IMR-90 (cell line): ENCODE data around the gene GABRB1. TPM values are rescaled to one million over a fixed set of nuclear protein-coding genes. Genes with fewer than 3 reads are reported as not detected.

Experiments
- ATAC-seq: fragments of 200-7000 bp; cut with Tn5 transposase; 2 replicates; pipeline ENCODE4 v1.9.1; 2020; ENCODE audit warnings: low read depth, mild to moderate bottlenecking, moderate library complexity
- BruUV-seq: library from RNA; stranded (reverse); fragments of 400-500 nt; replicated peaks from 2 replicates; lab custom pipeline; 2021; lab: Mats Ljungman, UMichigan
- CTCF ChIA-PET: fragments of 300-600 bp; formaldehyde crosslinking; extraction: SDS; loops from one replicate; lab custom pipeline; 2021; ENCODE audit warnings: antibody characterized with exemption; lab: Yijun Ruan, JAX
- POLR2A ChIA-PET: fragments of 300-600 bp; sonication (Branson Sonifier 250); formaldehyde crosslinking; loops from one replicate; lab custom pipeline; 2022; ENCODE audit warnings: antibody characterized with exemption; ENCODE audit not compliant: unreplicated experiment; lab: Charles Lee
- DNase-seq: peaks from one replicate; pipeline ENCODE4 v3.0.0; 2013
- H2AFZ ChIP-seq: replicated peaks from 2 replicates; pipeline ENCODE3; 2013; ENCODE audit warnings: low read length, mild to moderate bottlenecking; ENCODE audit not compliant: poor library complexity
- H2AK5ac ChIP-seq: 2 replicates; pipeline ENCODE4 v1.6.1; 2013; ENCODE audit warnings: low read depth, low read length, inconsistent platforms
- H2AK9ac ChIP-seq: replicated peaks from 2 replicates; pipeline ENCODE3; 2013; ENCODE audit warnings: mild to moderate bottlenecking, low read depth, low read length, moderate library complexity; ENCODE audit not compliant: poor library complexity
- H2BK120ac ChIP-seq: 2 replicates; pipeline ENCODE4 v1.6.1; 2013; ENCODE audit warnings: low read depth, low read length, inconsistent platforms
- H2BK15ac ChIP-seq: 3 replicates; pipeline ENCODE4 v1.6.1; 2013; ENCODE audit warnings: low read depth, low read length, inconsistent platforms
- H2BK20ac ChIP-seq: 2 replicates; pipeline ENCODE4 v1.6.1; 2013; ENCODE audit warnings: low read depth, mild to moderate bottlenecking, inconsistent platforms, low read length, moderate library complexity
- H2BK5ac ChIP-seq: 2 replicates; pipeline ENCODE4 v1.6.1; 2013; ENCODE audit warnings: mild to moderate bottlenecking, low read depth, low read length, inconsistent platforms; ENCODE audit not compliant: poor library complexity, severe bottlenecking
- H3K14ac ChIP-seq: replicated peaks from 2 replicates; pipeline ENCODE4 v1.6.1; 2013; ENCODE audit warnings: low read depth, low read length, inconsistent platforms
- H3K18ac ChIP-seq: 2 replicates; pipeline ENCODE4 v1.6.1; 2013; ENCODE audit warnings: low read depth, low read length, control low read depth
- H3K23ac ChIP-seq: 2 replicates; pipeline ENCODE4 v1.6.1; 2013; ENCODE audit warnings: low read depth, low read length, inconsistent platforms
- H3K27ac ChIP-seq: 2 replicates; pipeline ENCODE4 v1.5.1; 2013; ENCODE audit warnings: mild to moderate bottlenecking, control low read depth, low read length; ENCODE audit not compliant: insufficient read depth
- H3K27me3 ChIP-seq: 2 replicates; pipeline ENCODE4 v1.6.1; 2013; ENCODE audit warnings: low read length; ENCODE audit not compliant: control insufficient read depth, insufficient read depth
- H3K36me3 ChIP-seq: 2 replicates; pipeline ENCODE4 v1.6.1; 2013; ENCODE audit warnings: low read length, mixed read lengths; ENCODE audit not compliant: control insufficient read depth, insufficient read depth
- H3K4ac ChIP-seq: 2 replicates; pipeline ENCODE4 v1.6.1; 2013; ENCODE audit warnings: low read depth, low read length, inconsistent platforms
- H3K4me1 ChIP-seq: 2 replicates; pipeline ENCODE4 v1.6.1; 2013; ENCODE audit warnings: low read length, mixed read lengths; ENCODE audit not compliant: control insufficient read depth, insufficient read depth
- H3K4me2 ChIP-seq: 2 replicates; pipeline ENCODE4 v1.6.1; 2013; ENCODE audit warnings: low read depth, mild to moderate bottlenecking, control low read depth, low read length, moderate library complexity
- H3K4me3 ChIP-seq: 2 replicates; pipeline ENCODE4 v1.5.1; 2013; ENCODE audit warnings: low read depth, mild to moderate bottlenecking, control low read depth, low read length, moderate library complexity; ENCODE audit not compliant: insufficient read depth
- H3K56ac ChIP-seq: 2 replicates; pipeline ENCODE4 v1.6.1; 2013; ENCODE audit warnings: low read length, inconsistent platforms; ENCODE audit not compliant: insufficient read depth; ENCODE audit errors: extremely low read depth
- H3K79me1 ChIP-seq, 2 experiments: 2 replicates each; pipeline ENCODE4 v1.6.1; 2013; ENCODE audit warnings: low read length in 2 of 2, inconsistent platforms in 1 of 2, low read depth in 1 of 2
- H3K9ac ChIP-seq: 2 replicates; pipeline ENCODE4 v1.6.1; 2013; ENCODE audit warnings: low read depth, low read length, control low read depth
- H3K9me1 ChIP-seq: 2 replicates; pipeline ENCODE4 v1.6.1; 2013; ENCODE audit warnings: low read length, inconsistent platforms; ENCODE audit not compliant: insufficient read depth
- H3K9me3 ChIP-seq: 2 replicates; pipeline ENCODE4 v1.6.1; 2013; ENCODE audit warnings: low read length; ENCODE audit not compliant: control insufficient read depth, insufficient read depth
- H4K20me1 ChIP-seq: 2 replicates; pipeline ENCODE4 v1.6.1; 2013; ENCODE audit warnings: low read length, inconsistent platforms; ENCODE audit not compliant: insufficient read depth
- H4K5ac ChIP-seq: 2 replicates; pipeline ENCODE4 v1.6.1; 2013; ENCODE audit warnings: mild to moderate bottlenecking, low read depth, low read length, control low read depth
- H4K8ac ChIP-seq, 2 experiments: 2 replicates each; pipeline ENCODE4 v1.6.1; 2013; ENCODE audit warnings: low read depth in 2 of 2, low read length in 2 of 2, control low read depth in 1 of 2, inconsistent platforms in 1 of 2
- H4K91ac ChIP-seq: 2 replicates; pipeline ENCODE4 v1.6.1; 2013; ENCODE audit warnings: low read depth, low read length, inconsistent platforms; ENCODE audit not compliant: insufficient read depth
- BHLHE40 ChIP-seq: fragments of 150-350 bp; IDR thresholded peaks from 2 replicates; pipeline ENCODE4 v1.6.1; 2016; ENCODE audit warnings: mild to moderate bottlenecking, low read depth, low read length
- CEBPB ChIP-seq: IDR thresholded peaks from 2 replicates; pipeline ENCODE4 v1.6.1; 2012; ENCODE audit warnings: low read depth, low read length, improper control_type of control experiment
- CHD1 ChIP-seq: IDR thresholded peaks from 2 replicates; pipeline ENCODE4 v1.6.1; 2012; ENCODE audit warnings: low read depth, low read length, improper control_type of control experiment
- CTCF ChIP-seq: conservative IDR thresholded peaks from 2 replicates; pipeline ENCODE4 v1.5.1; 2012; ENCODE audit warnings: mild to moderate bottlenecking, low read depth, low read length, improper control_type of control experiment
- FOS ChIP-seq: fragments of 150-350 bp; IDR thresholded peaks from 2 replicates; pipeline ENCODE4 v1.6.1; 2016; ENCODE audit warnings: low read depth, low read length
- MAFK ChIP-seq: IDR thresholded peaks from 2 replicates; pipeline ENCODE4 v1.6.1; 2012; ENCODE audit warnings: low read depth, low read length, improper control_type of control experiment
- MAZ ChIP-seq: IDR thresholded peaks from 2 replicates; pipeline ENCODE4 v1.6.1; 2012; ENCODE audit warnings: low read depth, mild to moderate bottlenecking, low read length, improper control_type of control experiment, moderate library complexity, borderline replicate concordance
- MXI1 ChIP-seq: IDR thresholded peaks from 2 replicates; pipeline ENCODE4 v1.6.1; 2012; ENCODE audit warnings: low read depth, mild to moderate bottlenecking, low read length, moderate library complexity, borderline replicate concordance
- NFE2L2 ChIP-seq: fragments of 150-350 bp; IDR thresholded peaks from 2 replicates; pipeline ENCODE4 v1.6.1; 2016; ENCODE audit warnings: low read depth, mild to moderate bottlenecking, low read length
- POLR2A ChIP-seq: IDR thresholded peaks from 2 replicates; pipeline ENCODE4 v1.6.1; 2012; ENCODE audit warnings: mild to moderate bottlenecking, low read depth, low read length
- RAD21 ChIP-seq: IDR thresholded peaks from 2 replicates; pipeline ENCODE4 v1.6.1; 2012; ENCODE audit warnings: low read length, improper control_type of control experiment
- RCOR1 ChIP-seq: IDR thresholded peaks from 2 replicates; pipeline ENCODE4 v1.6.1; 2012; ENCODE audit warnings: mild to moderate bottlenecking, low read length, improper control_type of control experiment; ENCODE audit not compliant: insufficient replicate concordance
- RFX5 ChIP-seq: IDR thresholded peaks from 2 replicates; pipeline ENCODE4 v1.8.0; 2012; ENCODE audit warnings: low read depth, mild to moderate bottlenecking, low read length, moderate library complexity
- SMC3 ChIP-seq: fragments of 150-350 bp; IDR thresholded peaks from 2 replicates; pipeline ENCODE4 v1.6.1; 2016; ENCODE audit warnings: low read depth, mild to moderate bottlenecking, antibody characterized with exemption, low read length, moderate library complexity
- WGBS, 2 experiments: methylation state at CpG; one replicate each; pipeline versions ENCODE4 v1.1.5 to v1.1.7; 2013; ENCODE audit warnings: missing lambda C conversion rate in 2 of 2; ENCODE audit not compliant: insufficient read length in 1 of 2; ENCODE audit errors: extremely low coverage in 2 of 2; 5-methylcytosine and 5-hydroxymethylcytosine counted together
- dilution Hi-C: fragments of 300-500 bp; cut with HindIII; formaldehyde crosslinking; loops from one replicate; pipeline ENCODE4 v1.14.3; 2018; ENCODE audit warnings: low sequenced_read_pairs; ENCODE audit not compliant: unreplicated experiment
- in situ Hi-C: fragments of 300-500 bp; cut with MboI; formaldehyde crosslinking; loops from 3 replicates; pipeline ENCODE4 v1.14.3; 2019; ENCODE audit warnings: low sequenced_read_pairs, inconsistent platforms, mixed read lengths
- intact Hi-C: fragments of 100-400 bp; cut with micrococcal nuclease; formaldehyde crosslinking; loops from 2 replicates; pipeline ENCODE4 v1.10.0; 2022
- polyA plus RNA-seq, 3 experiments: library from polyadenylated mRNA; depleted of rRNA; stranded (reverse); fragments of >200 nt; gene quantifications; 2 replicates each; pipeline ENCODE4 v1.2.3, GENCODE V29; 2012; ENCODE audit warnings: low replicate concordance in 1 of 3
- total RNA-seq: library from RNA; depleted of rRNA; stranded (reverse); fragments of >200 nt; gene quantifications from 2 replicates; pipeline ENCODE4 v1.2.3, GENCODE V29; 2012
- TF ChIP-seq, protein P1 (sequence below): fragments of 150-350 bp; IDR thresholded peaks from 2 replicates; pipeline ENCODE4 v1.6.1; 2016; ENCODE audit warnings: low read depth, mild to moderate bottlenecking, low read length, moderate library complexity, borderline replicate concordance
- TF ChIP-seq, protein P2 (sequence below): fragments of 150-350 bp; IDR thresholded peaks from 2 replicates; pipeline ENCODE4 v1.6.1; 2017; ENCODE audit warnings: mild to moderate bottlenecking, antibody characterized with exemption, low read length, low read depth

The GABRB1 gene
- total and polyA plus RNA-seq, 2 of the 4 experiments (the other 2 are of a cell fraction), result 4.7 to 16.1 TPM

GRCh38 chr4:47000406-47000805 is 31.0 kb upstream of the GABRB1 start:
- no peaks in the 10 kb centered on the region for H3K36me3 ChIP-seq
- no peak overlapping the region for H3K56ac ChIP-seq
- H3K4ac ChIP-seq, result no peak overlapping the region
- WGBS, 2 experiments, result no CpG with 5 or more reads among the region's 1 CpG
- no peak overlapping the region for H2BK120ac ChIP-seq
- no peak overlapping the region for H3K27ac ChIP-seq
- H2BK5ac ChIP-seq, result no peak overlapping the region
- no peak for ATAC-seq
- no peaks in the 10 kb centered on the region for H3K4me1 ChIP-seq
- POLR2A ChIA-PET, result no interaction called here
- H2AFZ ChIP-seq, result no peak overlapping the region
- no peak for DNase-seq
- no peak overlapping the region for H2BK15ac ChIP-seq
- no peaks in the 10 kb centered on the region for H3K79me1 ChIP-seq
- no peak overlapping the region for H3K9ac ChIP-seq
- no peak overlapping the region for H3K4me2 ChIP-seq
- H4K91ac ChIP-seq, result no peak overlapping the region
- H4K5ac ChIP-seq, result no peak overlapping the region
- in situ Hi-C loops (no loop called here), intact Hi-C loops (loop anchor here (5.0 kb wide), 2 partner anchors 48 to 382 kb away; no protein-coding TSS in a partner anchor), dilution Hi-C loops (no loop called here)
- H3K27me3 ChIP-seq, result peaks cover under 1% of the 10 kb centered on the region
- no peak for TF ChIP-seq MAFK
- no peak for TF ChIP-seq RCOR1
- TF ChIP-seq MXI1, result no peak
- TF ChIP-seq, protein P1, sequence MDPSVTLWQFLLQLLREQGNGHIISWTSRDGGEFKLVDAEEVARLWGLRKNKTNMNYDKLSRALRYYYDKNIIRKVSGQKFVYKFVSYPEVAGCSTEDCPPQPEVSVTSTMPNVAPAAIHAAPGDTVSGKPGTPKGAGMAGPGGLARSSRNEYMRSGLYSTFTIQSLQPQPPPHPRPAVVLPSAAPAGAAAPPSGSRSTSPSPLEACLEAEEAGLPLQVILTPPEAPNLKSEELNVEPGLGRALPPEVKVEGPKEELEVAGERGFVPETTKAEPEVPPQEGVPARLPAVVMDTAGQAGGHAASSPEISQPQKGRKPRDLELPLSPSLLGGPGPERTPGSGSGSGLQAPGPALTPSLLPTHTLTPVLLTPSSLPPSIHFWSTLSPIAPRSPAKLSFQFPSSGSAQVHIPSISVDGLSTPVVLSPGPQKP, result no peak
- no peak for TF ChIP-seq CHD1
- TF ChIP-seq, protein P2, sequence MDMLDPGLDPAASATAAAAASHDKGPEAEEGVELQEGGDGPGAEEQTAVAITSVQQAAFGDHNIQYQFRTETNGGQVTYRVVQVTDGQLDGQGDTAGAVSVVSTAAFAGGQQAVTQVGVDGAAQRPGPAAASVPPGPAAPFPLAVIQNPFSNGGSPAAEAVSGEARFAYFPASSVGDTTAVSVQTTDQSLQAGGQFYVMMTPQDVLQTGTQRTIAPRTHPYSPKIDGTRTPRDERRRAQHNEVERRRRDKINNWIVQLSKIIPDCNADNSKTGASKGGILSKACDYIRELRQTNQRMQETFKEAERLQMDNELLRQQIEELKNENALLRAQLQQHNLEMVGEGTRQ, result no peak
- TF ChIP-seq BHLHE40, result no peak
- no peak for TF ChIP-seq RAD21
- no peak for TF ChIP-seq POLR2A
- no peak for TF ChIP-seq NFE2L2
- no peak for TF ChIP-seq SMC3
- TF ChIP-seq CTCF, result no peak
- TF ChIP-seq CEBPB, result no peak
- no peak for TF ChIP-seq RFX5
- TF ChIP-seq MAZ, result no peak
- no peak for TF ChIP-seq FOS
- H3K9me3 ChIP-seq, result no peaks in the 10 kb centered on the region
- no peaks in the 10 kb centered on the region for H3K9me1 ChIP-seq
- H2AK9ac ChIP-seq, result no peak overlapping the region
- H3K18ac ChIP-seq, result no peak overlapping the region
- BruUV-seq, result no TSS peak
- H4K20me1 ChIP-seq, result no peaks in the 10 kb centered on the region
- H4K8ac ChIP-seq, result no peak overlapping the region
- H3K4me3 ChIP-seq, result no peak overlapping the region
- CTCF ChIA-PET, result interaction anchor here (1.2 kb wide), 1 partner anchor 32 kb away, joined by 3 read pairs; no protein-coding TSS in a partner anchor
- H2AK5ac ChIP-seq, result no peak overlapping the region
- H3K14ac ChIP-seq, result no peak overlapping the region
- no peak overlapping the region for H3K23ac ChIP-seq
- no peak overlapping the region for H2BK20ac ChIP-seq
